NCI-H187 treated with DMSO at 0.1 percent for 48 hours (cell line): ENCODE results near the gene ATP2C1.

Experiments
- DNase-seq: peaks from one replicate; lab custom pipeline; 2025; lab: John Stamatoyannopoulos, UW

The ATP2C1 gene

DNA sequence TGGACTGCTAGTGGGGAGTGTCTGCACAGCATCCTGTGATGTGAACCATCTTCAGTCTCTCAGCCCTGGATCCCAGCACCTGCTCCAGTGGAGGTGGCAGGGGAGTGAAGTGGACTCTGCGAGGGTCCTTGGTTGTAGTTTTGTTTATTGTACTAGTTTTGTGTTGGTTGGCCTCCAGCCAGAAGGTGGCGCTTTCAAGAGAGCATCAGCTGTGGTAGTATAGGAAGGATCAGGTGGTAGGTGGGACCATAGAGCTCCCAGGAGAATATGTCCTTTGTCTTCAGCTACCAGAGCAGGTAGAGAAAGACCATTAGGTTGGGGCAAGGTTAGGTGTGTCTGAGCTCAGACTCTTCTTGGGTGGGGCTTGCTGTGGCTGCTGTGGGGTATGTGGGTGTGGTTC lies 153.7 kb downstream of the ATP2C1 start:
- DNase-seq = no peak

DNA sequence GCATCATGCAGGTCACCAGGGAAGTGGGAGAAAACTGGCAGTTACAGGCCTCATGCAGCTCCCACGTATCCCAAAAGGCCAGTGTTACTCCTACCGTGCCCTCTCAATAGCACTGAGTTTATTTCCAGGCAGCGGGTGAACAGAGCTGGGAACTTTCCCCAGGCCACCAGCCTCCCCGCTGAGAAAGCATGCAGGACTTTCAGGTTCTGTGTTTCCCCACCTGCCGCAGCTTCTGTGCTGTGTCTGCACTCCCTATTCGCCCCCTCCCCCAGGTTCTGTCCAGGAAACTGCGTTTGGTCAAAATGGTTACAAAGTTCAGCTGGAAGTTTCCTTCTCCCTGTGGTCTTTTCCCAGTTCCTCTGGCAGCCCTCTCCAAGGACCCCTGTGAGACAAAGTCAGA lies 154.1 kb downstream of the ATP2C1 start:
- no peak for DNase-seq

DNA sequence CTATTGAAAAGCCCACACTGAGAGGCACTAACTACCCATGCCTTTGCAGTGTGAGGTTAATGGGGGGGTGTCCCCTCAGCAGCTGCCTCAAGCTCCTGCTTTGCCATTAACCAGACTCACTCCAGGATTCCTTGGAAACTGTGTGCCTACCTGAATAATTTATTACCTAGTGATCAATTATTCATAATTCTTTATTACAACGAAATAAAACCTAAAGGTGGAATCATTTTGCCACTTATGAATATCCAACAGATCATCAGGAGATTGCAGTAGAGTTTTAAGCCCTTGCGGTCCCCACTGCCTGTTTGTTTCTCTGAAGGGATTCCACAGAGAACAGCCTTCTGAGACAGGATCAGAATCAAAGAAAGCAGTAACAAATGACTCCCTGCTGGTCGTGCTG lies 156.1 kb downstream of the ATP2C1 start:
- DNase-seq = no peak

DNA sequence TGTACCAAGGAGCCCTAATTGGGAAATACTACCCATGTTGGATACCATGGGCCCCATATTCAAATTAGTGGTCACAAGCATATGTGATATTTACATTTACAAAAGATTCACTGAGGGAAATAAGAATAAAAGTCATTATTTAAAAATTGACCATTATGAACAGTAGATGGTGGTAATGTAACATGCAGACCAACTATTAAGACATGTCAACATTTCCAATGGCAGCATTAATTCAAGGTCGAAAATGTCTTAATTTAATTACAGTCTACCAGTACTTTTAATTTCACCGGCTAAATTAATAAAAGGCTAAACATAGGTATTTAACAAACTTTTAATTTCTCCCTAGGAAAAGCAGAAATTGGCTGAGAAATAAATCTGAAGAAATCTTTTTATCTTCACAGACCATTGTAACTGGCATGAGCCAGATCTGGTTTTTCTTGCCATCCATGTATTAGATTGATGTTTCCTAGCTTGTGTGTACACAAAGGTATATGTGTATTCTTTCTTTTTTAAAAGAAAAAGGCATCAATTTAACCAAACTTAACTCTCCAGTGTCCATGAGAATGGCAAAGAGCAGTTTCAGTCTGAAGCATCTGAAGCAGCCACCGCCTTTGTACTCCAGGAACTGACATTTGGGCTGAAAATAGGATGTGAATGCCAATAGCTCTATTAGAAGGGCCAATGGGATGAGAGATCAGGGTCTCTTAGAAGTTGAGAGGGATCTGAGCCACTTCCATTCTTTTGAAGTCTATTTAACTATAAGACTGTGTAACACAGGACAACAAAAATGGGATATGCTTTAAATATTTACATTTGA lies 159.4 kb downstream of the ATP2C1 start:
- no peak for DNase-seq
